GM06990 (cell line): ENCODE data around the gene DSN1.
A peak's percentile ranks its signal among the peaks of the same experiment; 100 is the strongest.

Source experiments
- DNase-seq: peaks from one replicate; pipeline ENCODE4 v3.0.0-alpha.2; 2011; ENCODE audit not compliant: insufficient read length; ENCODE audit errors: extremely low read depth
- H3K27me3 ChIP-seq: replicated peaks from 2 replicates; pipeline ENCODE4 v1.6.0; 2011; ENCODE audit warnings: low read length; ENCODE audit not compliant: control insufficient read depth, insufficient read depth
- H3K36me3 ChIP-seq: 2 replicates; pipeline ENCODE4 v1.5.1; 2011; ENCODE audit warnings: low read length; ENCODE audit not compliant: control insufficient read depth, insufficient read depth
- H3K4me3 ChIP-seq: replicated peaks from 2 replicates; pipeline ENCODE4 v1.5.1; 2011; ENCODE audit warnings: low read depth, mild to moderate bottlenecking, control low read depth, low read length
- CTCF ChIP-seq: IDR thresholded peaks from 2 replicates; pipeline ENCODE4 v1.5.1; 2011; ENCODE audit warnings: low read length, control low read depth, mild to moderate bottlenecking, inconsistent platforms; ENCODE audit not compliant: insufficient read depth, poor library complexity, severe bottlenecking

DSN1 gene

DNA sequence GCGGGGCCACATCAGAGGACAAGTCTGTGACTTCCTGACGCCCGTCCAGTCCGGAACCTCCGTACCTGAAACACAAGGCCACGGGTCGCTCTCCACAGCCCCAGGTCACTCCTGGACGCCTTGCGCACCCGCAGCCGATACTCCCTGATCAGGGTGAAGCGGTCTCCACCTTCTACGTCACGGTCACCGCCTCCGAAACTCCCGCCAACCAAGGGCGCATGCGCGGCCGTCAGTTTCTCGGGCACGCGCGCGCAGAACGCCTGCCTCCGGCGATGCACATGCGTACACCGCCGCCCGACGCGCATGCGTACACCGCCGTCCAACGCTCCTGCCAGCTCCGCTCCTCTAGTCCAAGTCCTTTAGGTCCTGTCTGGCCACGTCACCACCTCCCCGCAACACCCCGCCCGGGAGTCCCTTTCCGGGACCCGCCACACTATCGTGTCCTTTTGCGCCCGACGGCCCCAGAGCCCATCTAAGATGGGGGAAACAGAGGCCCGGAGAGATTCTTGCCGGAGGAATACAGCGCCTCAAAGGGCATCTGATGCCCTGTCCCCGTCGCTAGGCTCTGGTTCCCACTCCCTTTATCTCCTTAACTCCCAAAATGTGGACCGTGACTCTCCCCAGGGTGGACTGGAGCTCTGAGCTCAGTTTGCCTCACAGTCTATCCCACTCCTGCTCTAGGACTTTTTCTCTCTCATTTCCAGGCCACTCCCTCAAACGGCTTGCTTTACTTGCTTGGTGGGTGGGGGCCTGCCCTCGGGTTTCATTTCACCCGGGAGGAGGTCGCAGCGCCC lies at the start of gene DSN1:
DSN1 (minus strand) TSS at position 167 of the 794 bp plus-strand sequence. CDS start 2,305 bp downstream, outside the sequence.
- Histone ChIP-seq H3K4me3 (peak within 1 kb of the TSS; percentile 74), H3K27me3 (no peaks in the 10 kb centered on the region), H3K36me3 (peaks cover 2% of the 10 kb centered on the region)
- no peak for TF ChIP-seq CTCF
- peak; percentile 99 for DNase-seq

DNA sequence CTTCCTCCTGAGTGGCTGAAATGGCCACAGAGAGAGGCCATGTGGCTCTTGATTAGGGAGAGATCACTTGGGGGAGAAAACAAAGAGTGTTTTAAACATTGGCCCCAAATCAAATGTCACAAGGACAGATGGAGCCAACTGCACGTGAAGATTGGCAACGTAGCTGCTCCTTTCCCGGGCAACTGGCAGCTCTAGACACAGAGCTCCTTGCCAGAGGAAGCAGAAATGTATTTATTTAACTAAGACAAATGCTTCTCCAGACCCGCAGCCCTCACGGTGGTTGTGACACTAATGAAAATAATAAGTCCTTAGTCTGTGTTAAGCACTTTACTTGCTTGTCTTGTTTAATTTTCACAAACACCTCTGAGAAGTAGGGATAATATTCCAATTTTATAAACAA lies 49.6 kb upstream of the DSN1 start:
- TF ChIP-seq CTCF, result no peak
- DNase-seq, result no peak
- no peak overlapping the region for H3K4me3 ChIP-seq
- H3K27me3 ChIP-seq, result no peaks in the 10 kb centered on the region
- peaks cover 1% of the 10 kb centered on the region for H3K36me3 ChIP-seq

DNA sequence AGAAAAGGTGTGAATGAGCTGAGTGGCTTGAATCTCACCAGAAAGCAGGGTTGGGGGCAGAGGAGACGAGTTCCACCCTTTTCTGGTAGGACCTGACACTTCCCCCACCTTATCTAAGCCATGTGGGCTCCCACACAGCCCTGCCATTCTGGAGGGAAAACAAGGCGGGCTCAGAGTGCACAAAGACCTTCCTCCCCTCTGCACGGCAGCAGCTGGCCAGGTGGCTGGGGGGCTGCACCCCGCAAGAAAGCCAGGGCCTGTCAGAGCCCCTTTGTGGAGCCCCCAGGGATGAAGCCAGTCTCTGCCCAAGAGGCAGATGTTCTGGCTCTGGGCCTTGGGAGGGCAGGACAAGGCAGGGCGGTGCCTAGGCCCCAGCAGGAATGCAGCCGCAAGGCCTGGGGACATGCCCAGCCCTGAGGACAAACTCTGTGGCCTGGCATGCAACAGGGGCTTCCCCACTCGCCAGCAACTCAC lies 48.4 kb upstream of the DSN1 start:
- TF ChIP-seq CTCF, result no peak
- DNase-seq, result no peak
- Histone ChIP-seq H3K4me3 (no peak overlapping the region), H3K27me3 (no peaks in the 10 kb centered on the region), H3K36me3 (peaks cover 3% of the 10 kb centered on the region)

- no peak for DNase-seq
- no peak overlapping the region for H3K4me3 ChIP-seq
- H3K36me3 ChIP-seq, result peaks cover 3% of the 10 kb centered on the region
- H3K27me3 ChIP-seq, result no peaks in the 10 kb centered on the region
- TF ChIP-seq CTCF, result no peak
These were observed 47.4 kb upstream of the DSN1 start for GRCh38 chr20:36820928-36821327.

DNA sequence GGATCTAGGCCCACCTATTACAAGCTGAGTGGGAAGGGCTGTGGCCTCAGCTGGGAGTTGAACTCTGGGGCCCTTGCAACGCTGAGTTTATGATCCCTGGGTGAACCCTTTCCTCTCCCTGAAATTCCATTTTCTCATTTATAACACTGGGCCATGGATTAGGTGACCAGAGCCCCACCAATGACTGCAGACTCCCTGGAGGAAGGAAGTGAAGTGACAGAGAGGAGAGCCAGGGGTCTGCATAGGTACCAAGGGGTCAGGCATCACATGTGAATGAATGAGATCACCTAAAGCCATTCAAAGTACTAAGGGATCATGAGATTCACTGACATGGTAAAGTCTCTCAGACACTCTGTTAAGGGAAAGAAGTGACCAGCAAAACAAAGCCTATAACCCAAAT lies 46.5 kb upstream of the DSN1 start:
- Histone ChIP-seq H3K27me3 (no peaks in the 10 kb centered on the region), H3K4me3 (no peak overlapping the region), H3K36me3 (peaks cover 8% of the 10 kb centered on the region)
- DNase-seq, result no peak
- no peak for TF ChIP-seq CTCF
